H9 (cell line): ENCODE measurements around the gene SLC35D3. TPM values are rescaled to one million over a fixed set of nuclear protein-coding genes. Genes with fewer than 3 reads are reported as not detected.

ENCODE experiments used
- DNase-seq: peaks from one replicate; pipeline ENCODE4 v3.0.0-alpha.2; 2017
- H2AFZ ChIP-seq: one replicate; pipeline ENCODE4 v1.6.1; 2013; ENCODE audit warnings: mild to moderate bottlenecking, low read length, control low read depth, moderate library complexity
- H2AK5ac ChIP-seq: 2 replicates; pipeline ENCODE4 v1.6.1; 2013; ENCODE audit warnings: low read length, control low read depth, mixed read lengths; ENCODE audit not compliant: insufficient read length
- H2BK120ac ChIP-seq: one replicate; pipeline ENCODE4 v1.6.1; 2013; ENCODE audit warnings: low read depth, mild to moderate bottlenecking, low read length, control low read depth, inconsistent platforms; ENCODE audit not compliant: poor library complexity, severe bottlenecking
- H2BK12ac ChIP-seq: 2 replicates; pipeline ENCODE4 v1.6.1; 2013; ENCODE audit warnings: low read length, control low read depth, mixed read lengths, low read depth; ENCODE audit not compliant: insufficient read length
- H2BK15ac ChIP-seq: 2 replicates; pipeline ENCODE4 v1.6.1; 2013; ENCODE audit warnings: low read depth, low read length, control low read depth
- H2BK20ac ChIP-seq: one replicate; pipeline ENCODE4 v1.6.1; 2013; ENCODE audit warnings: low read depth, mild to moderate bottlenecking, low read length, control low read depth, inconsistent platforms; ENCODE audit not compliant: poor library complexity, severe bottlenecking
- H2BK5ac ChIP-seq: 2 replicates; pipeline ENCODE4 v1.6.1; 2013; ENCODE audit warnings: low read length, control low read depth, mixed read lengths; ENCODE audit not compliant: insufficient read length
- H3K14ac ChIP-seq: 2 replicates; pipeline ENCODE4 v1.6.1; 2013; ENCODE audit warnings: low read length, control low read depth; ENCODE audit not compliant: insufficient read depth
- H3K18ac ChIP-seq: 2 replicates; pipeline ENCODE4 v1.6.1; 2013; ENCODE audit warnings: low read depth, mild to moderate bottlenecking, mixed read lengths, low read length, control low read depth; ENCODE audit not compliant: insufficient read length
- H3K23ac ChIP-seq: 2 replicates; pipeline ENCODE4 v1.6.1; 2013; ENCODE audit warnings: low read length, control low read depth, mixed read lengths, low read depth; ENCODE audit not compliant: insufficient read length
- H3K23me2 ChIP-seq: 2 replicates; pipeline ENCODE4 v1.6.1; 2013; ENCODE audit warnings: low read depth, mild to moderate bottlenecking, mixed read lengths, low read length, control low read depth; ENCODE audit not compliant: insufficient read length, poor library complexity, severe bottlenecking
- H3K27ac ChIP-seq: 2 replicates; pipeline ENCODE4 v1.5.1; 2013; ENCODE audit warnings: low read length, control low read depth, mixed read lengths, low read depth; ENCODE audit not compliant: insufficient read length
- H3K27me3 ChIP-seq: 2 replicates; pipeline ENCODE4 v1.6.1; 2013; ENCODE audit warnings: low read length, control low read depth, inconsistent platforms; ENCODE audit not compliant: insufficient read depth
- H3K4ac ChIP-seq: 2 replicates; pipeline ENCODE4 v1.6.1; 2013; ENCODE audit warnings: low read depth, mild to moderate bottlenecking, control low read depth, inconsistent platforms, low read length, moderate library complexity
- H3K4me1 ChIP-seq: 2 replicates; pipeline ENCODE4 v1.6.1; 2013; ENCODE audit warnings: low read length, control low read depth, inconsistent platforms; ENCODE audit not compliant: insufficient read depth
- H3K4me2 ChIP-seq: 2 replicates; pipeline ENCODE4 v1.6.1; 2013; ENCODE audit warnings: low read length, control low read depth, mixed read lengths; ENCODE audit not compliant: insufficient read length, insufficient read depth
- H3K56ac ChIP-seq: 2 replicates; pipeline ENCODE4 v1.6.1; 2013; ENCODE audit warnings: low read depth, mild to moderate bottlenecking, mixed read lengths, low read length, control low read depth; ENCODE audit not compliant: insufficient read length
- H3K79me1 ChIP-seq: 2 replicates; pipeline ENCODE4 v1.6.1; 2013; ENCODE audit warnings: low read depth, mild to moderate bottlenecking, moderate library complexity, low read length, control low read depth, inconsistent platforms; ENCODE audit not compliant: insufficient read depth, poor library complexity, severe bottlenecking
- H3K79me2 ChIP-seq: 2 replicates; pipeline ENCODE4 v1.6.1; 2013; ENCODE audit warnings: low read length, control low read depth, inconsistent platforms; ENCODE audit not compliant: insufficient read depth
- H3K9ac ChIP-seq: 2 replicates; pipeline ENCODE4 v1.6.1; 2013; ENCODE audit warnings: low read length, control low read depth, mixed read lengths; ENCODE audit not compliant: insufficient read length; ENCODE audit errors: extremely low read depth
- H3K9me3 ChIP-seq: one replicate; pipeline ENCODE4 v1.6.1; 2013; ENCODE audit warnings: low read depth, low read length, inconsistent platforms; ENCODE audit not compliant: control insufficient read depth
- H3T11ph ChIP-seq: one replicate; pipeline ENCODE4 v1.6.1; 2013; ENCODE audit warnings: mild to moderate bottlenecking, low read length, control low read depth, inconsistent platforms
- H4K20me1 ChIP-seq: one replicate; pipeline ENCODE4 v1.6.1; 2013; ENCODE audit not compliant: control insufficient read depth, insufficient read length, insufficient read depth
- H4K5ac ChIP-seq: 2 replicates; pipeline ENCODE4 v1.6.1; 2013; ENCODE audit warnings: low read depth, mild to moderate bottlenecking, mixed read lengths, low read length, control low read depth; ENCODE audit not compliant: insufficient read length
- H4K8ac ChIP-seq: replicated peaks from 2 replicates; pipeline ENCODE4 v1.6.1; 2013; ENCODE audit warnings: low read length, control low read depth, mixed read lengths, low read depth; ENCODE audit not compliant: insufficient read length
- H4K91ac ChIP-seq: 2 replicates; pipeline ENCODE4 v1.6.1; 2013; ENCODE audit warnings: low read depth, mild to moderate bottlenecking, moderate library complexity, mixed read lengths, low read length, control low read depth; ENCODE audit not compliant: insufficient read length
- H3K27ac Mint-ChIP-seq, 3 experiments: 2 replicates in 2 of 3; 3 replicates in 1 of 3; pipeline ENCODE4 v1.8.0; 2020 to 2021; ENCODE audit warnings: mixed read lengths in 3 of 3, mild to moderate bottlenecking in 1 of 3, moderate library complexity in 1 of 3
- H3K27me3 Mint-ChIP-seq: 2 replicates; pipeline ENCODE4 v1.8.0; 2021; ENCODE audit warnings: low read depth, mild to moderate bottlenecking, moderate library complexity, mixed read lengths
- H3K36me3 Mint-ChIP-seq, 3 experiments: 2 replicates in 2 of 3; 3 replicates in 1 of 3; pipeline ENCODE4 v1.8.0; 2020 to 2021; ENCODE audit warnings: low read depth in 3 of 3, mixed read lengths in 3 of 3; ENCODE audit not compliant: insufficient read depth in 1 of 3
- H3K4me1 Mint-ChIP-seq, 2 experiments: 2 replicates each; pipeline ENCODE4 v1.8.0; 2020; ENCODE audit warnings: mixed read lengths in 2 of 2
- H3K4me3 Mint-ChIP-seq, 2 experiments: 2 replicates in 1 of 2; 3 replicates in 1 of 2; pipeline ENCODE4 v1.8.0; 2020 to 2021; ENCODE audit warnings: mild to moderate bottlenecking in 2 of 2, mixed read lengths in 2 of 2, moderate library complexity in 1 of 2
- H3K9me3 Mint-ChIP-seq, 2 experiments: 2 replicates in 1 of 2; 3 replicates in 1 of 2; pipeline ENCODE4 v1.8.0; 2020; ENCODE audit warnings: mild to moderate bottlenecking in 2 of 2, mixed read lengths in 2 of 2, moderate library complexity in 1 of 2
- CTCF ChIP-seq: fragments of 200-600 bp; sonication (generic); conservative IDR thresholded peaks from 3 replicates; pipeline ENCODE4 v1.8.0; 2021; ENCODE audit warnings: antibody characterized with exemption, mild to moderate bottlenecking
- WGBS: extraction: QIAGEN DNeasy Blood & Tissue Kit; methylation state at CpG from one replicate; pipeline ENCODE4 v1.1.7; 2013; ENCODE audit warnings: missing lambda C conversion rate, low lambda C conversion rate, mixed read lengths; ENCODE audit not compliant: insufficient read length; ENCODE audit errors: extremely low coverage; 5-methylcytosine and 5-hydroxymethylcytosine counted together
- total RNA-seq: library from RNA; stranded (reverse); gene quantifications from 2 replicates; pipeline ENCODE4 v1.2.1, GENCODE V29; 2021

The SLC35D3 gene
- total RNA-seq, 1 experiment from 2014 or later, result 0.17 TPM

- H2BK12ac ChIP-seq, result no peak overlapping the region
- no peak overlapping the region for H4K5ac ChIP-seq
- DNase-seq, result peak; percentile 51
- H3K27ac ChIP-seq, result no peak overlapping the region
- no peak overlapping the region for H2AK5ac ChIP-seq
- Mint-ChIP-seq H3K9me3 (peaks cover 0 to 2% of the 10 kb centered on the region in 2 experiments; a peak in 2 of 5 replicates), H3K27me3 (peaks cover 62% of the 10 kb centered on the region), H3K4me3 (no peak overlapping the region), H3K36me3 (peaks cover 0 to 7% (median 3%) of the 10 kb centered on the region in 3 experiments; a peak in 3 of 7 replicates), H3K4me1 (peaks cover 8 to 11% of the 10 kb centered on the region in 2 experiments), H3K27ac (no peak overlapping the region)
- no peaks in the 10 kb centered on the region for H4K20me1 ChIP-seq
- H3K79me2 ChIP-seq, result no peaks in the 10 kb centered on the region
- H3K9me3 ChIP-seq, result no peaks in the 10 kb centered on the region
- H3K23ac ChIP-seq, result no peak overlapping the region
- H3K4me1 ChIP-seq, result no peaks in the 10 kb centered on the region
- no peak overlapping the region for H2BK5ac ChIP-seq
- H3K23me2 ChIP-seq, result peaks cover 8% of the 10 kb centered on the region
- no peak overlapping the region for H4K91ac ChIP-seq
- no peak overlapping the region for H2BK120ac ChIP-seq
- no CpG with 5 or more reads among the region's 3 CpGs for WGBS
- no peak overlapping the region for H3K56ac ChIP-seq
- H3K27me3 ChIP-seq, result peaks cover 12% of the 10 kb centered on the region; the same call in 1 of the 2 replicates
- H3K4me2 ChIP-seq, result no peak overlapping the region
- H3K9ac ChIP-seq, result no peak overlapping the region
- H3K79me1 ChIP-seq, result no peaks in the 10 kb centered on the region
- no peak overlapping the region for H4K8ac ChIP-seq
- H3T11ph ChIP-seq, result no peak overlapping the region
- peak; percentile 66 for TF ChIP-seq CTCF
- no peak overlapping the region for H3K14ac ChIP-seq
- H2AFZ ChIP-seq, result no peak overlapping the region
- H2BK20ac ChIP-seq, result no peak overlapping the region
- no peak overlapping the region for H3K18ac ChIP-seq
- H2BK15ac ChIP-seq, result no peak overlapping the region
- H3K4ac ChIP-seq, result no peak overlapping the region
These were observed 5.2 kb downstream of the SLC35D3 start for GRCh38 chr6:136927292-136927691.
